Measurements from ENCODE around the gene SLC12A2.

The SLC12A2 gene

DNA sequence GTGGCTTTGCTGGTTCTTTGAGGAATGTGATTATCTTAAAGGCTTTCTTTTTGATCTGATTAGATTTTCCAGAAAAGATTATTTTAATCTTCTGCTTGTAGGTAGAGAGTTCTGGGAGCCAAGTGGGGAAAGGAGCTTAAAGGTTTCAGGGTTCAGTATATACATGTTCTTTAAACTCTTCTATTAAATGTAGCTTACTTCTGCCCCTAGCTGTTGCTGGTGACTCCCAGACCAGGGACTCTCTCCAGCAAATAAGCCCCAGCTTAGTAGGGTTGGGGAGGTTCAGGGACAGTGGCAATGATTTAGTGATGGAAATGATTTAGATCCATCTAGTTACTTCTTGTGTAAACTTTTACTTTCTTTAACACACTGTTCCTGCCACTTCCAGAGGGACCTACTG lies 72.2 kb downstream of the SLC12A2 start:
- Histone ChIP-seq H3K36me3 (ENCODE audit: control insufficient read depth, insufficient read depth, low read length) (peaks cover 9% of the 10 kb centered on the region), H3K27me3 (replicated peaks; ENCODE audit: control insufficient read depth, insufficient read depth, low read length, poor library complexity, severe bottlenecking) (no peaks in the 10 kb centered on the region), H3K4me1 (ENCODE audit: control insufficient read depth, insufficient read depth, low read length, poor library complexity, severe bottlenecking) (no peaks in the 10 kb centered on the region), H3K9me3 (ENCODE audit: control insufficient read depth, low read length) (no peaks in the 10 kb centered on the region), H3K27ac (ENCODE audit: insufficient read depth, low read length, poor library complexity, severe bottlenecking) (no peak overlapping the region), H3K4me3 (ENCODE audit: insufficient read depth, low read depth, low read length, poor library complexity, severe bottlenecking) (no peak overlapping the region)
- DNase-seq, result no peak

DNA sequence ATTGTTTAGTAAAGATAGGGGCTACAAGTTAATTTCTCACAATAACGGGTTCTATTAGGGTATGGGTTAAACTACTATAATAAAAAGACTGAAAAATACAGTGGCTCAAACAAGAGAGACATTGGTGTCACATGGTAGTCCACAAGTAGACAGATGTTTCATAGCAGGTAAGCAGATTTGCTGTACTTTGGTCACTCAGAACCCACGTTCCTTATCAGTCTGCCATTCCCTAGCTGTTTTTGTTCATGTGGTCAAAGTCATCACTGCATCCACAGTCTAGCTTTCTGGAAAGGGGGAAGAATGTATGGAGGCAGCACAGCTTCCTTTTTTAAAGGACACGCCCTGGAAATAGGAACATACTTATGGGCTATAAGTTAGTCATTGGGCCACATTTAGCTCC lies 73.0 kb downstream of the SLC12A2 start:
- Histone ChIP-seq H3K4me1 (ENCODE audit: control insufficient read depth, insufficient read depth, low read length, poor library complexity, severe bottlenecking) (no peaks in the 10 kb centered on the region), H3K27me3 (replicated peaks; ENCODE audit: control insufficient read depth, insufficient read depth, low read length, poor library complexity, severe bottlenecking) (no peaks in the 10 kb centered on the region), H3K4me3 (ENCODE audit: insufficient read depth, low read depth, low read length, poor library complexity, severe bottlenecking) (no peak overlapping the region), H3K27ac (ENCODE audit: insufficient read depth, low read length, poor library complexity, severe bottlenecking) (no peak overlapping the region), H3K36me3 (ENCODE audit: control insufficient read depth, insufficient read depth, low read length) (peaks cover 9% of the 10 kb centered on the region), H3K9me3 (ENCODE audit: control insufficient read depth, low read length) (no peaks in the 10 kb centered on the region)
- DNase-seq, result no peak

GRCh38 chr5:128158342-128158741 lies 74.8 kb downstream of the SLC12A2 start:
- Histone ChIP-seq H3K36me3 (ENCODE audit: control insufficient read depth, insufficient read depth, low read length) (peaks cover 13% of the 10 kb centered on the region), H3K27me3 (replicated peaks; ENCODE audit: control insufficient read depth, insufficient read depth, low read length, poor library complexity, severe bottlenecking) (no peaks in the 10 kb centered on the region), H3K27ac (ENCODE audit: insufficient read depth, low read length, poor library complexity, severe bottlenecking) (no peak overlapping the region), H3K4me1 (ENCODE audit: control insufficient read depth, insufficient read depth, low read length, poor library complexity, severe bottlenecking) (no peaks in the 10 kb centered on the region), H3K9me3 (ENCODE audit: control insufficient read depth, low read length) (no peaks in the 10 kb centered on the region), H3K4me3 (ENCODE audit: insufficient read depth, low read depth, low read length, poor library complexity, severe bottlenecking) (no peak overlapping the region)
- no peak for DNase-seq

DNA sequence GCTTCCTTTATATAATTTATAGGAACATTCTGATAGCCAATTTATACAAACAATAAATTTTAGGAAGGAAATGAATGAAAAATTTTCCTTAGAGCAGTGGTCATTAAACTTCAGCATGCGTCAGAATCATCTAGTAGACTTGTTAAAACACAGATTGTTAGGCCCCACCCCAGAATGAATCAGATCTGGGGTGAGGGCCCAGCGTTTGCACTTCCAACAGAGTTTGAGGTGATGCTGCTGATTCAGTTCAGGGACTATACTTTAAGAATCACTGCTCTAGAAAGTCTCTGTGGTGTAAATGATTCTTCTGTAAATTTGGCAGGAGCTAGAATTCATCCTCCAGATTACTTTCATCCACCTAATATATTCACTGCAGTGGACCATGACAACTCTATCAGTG lies 80.4 kb downstream of the SLC12A2 start:
- Histone ChIP-seq H3K9me3 (ENCODE audit: control insufficient read depth, low read length) (no peaks in the 10 kb centered on the region), H3K4me1 (ENCODE audit: control insufficient read depth, insufficient read depth, low read length, poor library complexity, severe bottlenecking) (no peaks in the 10 kb centered on the region), H3K27me3 (replicated peaks; ENCODE audit: control insufficient read depth, insufficient read depth, low read length, poor library complexity, severe bottlenecking) (no peaks in the 10 kb centered on the region), H3K27ac (ENCODE audit: insufficient read depth, low read length, poor library complexity, severe bottlenecking) (no peak overlapping the region), H3K36me3 (ENCODE audit: control insufficient read depth, insufficient read depth, low read length) (peaks cover 6% of the 10 kb centered on the region), H3K4me3 (ENCODE audit: insufficient read depth, low read depth, low read length, poor library complexity, severe bottlenecking) (no peak overlapping the region)
- DNase-seq, result no peak

- Histone ChIP-seq H3K4me3 (ENCODE audit: insufficient read depth, low read depth, low read length, poor library complexity, severe bottlenecking) (no peak overlapping the region), H3K27ac (ENCODE audit: insufficient read depth, low read length, poor library complexity, severe bottlenecking) (no peak overlapping the region), H3K27me3 (replicated peaks; ENCODE audit: control insufficient read depth, insufficient read depth, low read length, poor library complexity, severe bottlenecking) (no peaks in the 10 kb centered on the region), H3K4me1 (ENCODE audit: control insufficient read depth, insufficient read depth, low read length, poor library complexity, severe bottlenecking) (no peaks in the 10 kb centered on the region), H3K9me3 (ENCODE audit: control insufficient read depth, low read length) (no peaks in the 10 kb centered on the region), H3K36me3 (ENCODE audit: control insufficient read depth, insufficient read depth, low read length) (no peaks in the 10 kb centered on the region)
- no peak for DNase-seq
These were observed 85.9 kb downstream of the SLC12A2 start for GRCh38 chr5:128169401-128170017.

DNA sequence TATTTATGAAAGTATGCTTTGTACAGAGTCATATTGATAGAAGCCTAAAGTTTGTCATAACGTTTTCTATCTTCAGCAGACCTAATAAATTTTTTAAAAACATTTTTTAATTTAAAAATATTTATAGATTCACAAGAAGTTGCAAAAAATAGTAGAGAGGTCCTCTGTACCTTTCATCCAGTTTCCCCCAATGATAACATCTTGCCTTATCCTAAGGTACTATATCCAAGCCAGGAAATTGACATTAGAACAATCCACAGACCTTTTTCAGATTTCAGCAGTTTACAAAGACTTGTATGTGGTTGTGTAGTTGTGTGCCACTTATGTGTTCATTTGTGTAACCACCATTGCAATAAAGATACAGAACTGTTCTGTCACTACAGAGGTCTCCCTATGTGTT lies 88.5 kb downstream of the SLC12A2 start:
- H3K9me3 ChIP-seq (ENCODE audit: control insufficient read depth, low read length), result no peaks in the 10 kb centered on the region
- DNase-seq, result no peak
- no peaks in the 10 kb centered on the region for H3K27me3 ChIP-seq (replicated peaks; ENCODE audit: control insufficient read depth, insufficient read depth, low read length, poor library complexity, severe bottlenecking)
- no peaks in the 10 kb centered on the region for H3K36me3 ChIP-seq (ENCODE audit: control insufficient read depth, insufficient read depth, low read length)
- no peak overlapping the region for H3K27ac ChIP-seq (ENCODE audit: insufficient read depth, low read length, poor library complexity, severe bottlenecking)
- no peaks in the 10 kb centered on the region for H3K4me1 ChIP-seq (ENCODE audit: control insufficient read depth, insufficient read depth, low read length, poor library complexity, severe bottlenecking)
- H3K4me3 ChIP-seq (ENCODE audit: insufficient read depth, low read depth, low read length, poor library complexity, severe bottlenecking), result no peak overlapping the region

GRCh38 chr5:128174951-128175350 lies 91.4 kb downstream of the SLC12A2 start:
- DNase-seq, result no peak
- no peak overlapping the region for H3K4me3 ChIP-seq (ENCODE audit: insufficient read depth, low read depth, low read length, poor library complexity, severe bottlenecking)
- H3K36me3 ChIP-seq (ENCODE audit: control insufficient read depth, insufficient read depth, low read length), result no peaks in the 10 kb centered on the region
- no peaks in the 10 kb centered on the region for H3K9me3 ChIP-seq (ENCODE audit: control insufficient read depth, low read length)
- no peaks in the 10 kb centered on the region for H3K4me1 ChIP-seq (ENCODE audit: control insufficient read depth, insufficient read depth, low read length, poor library complexity, severe bottlenecking)
- H3K27me3 ChIP-seq (replicated peaks; ENCODE audit: control insufficient read depth, insufficient read depth, low read length, poor library complexity, severe bottlenecking), result no peaks in the 10 kb centered on the region
- no peak overlapping the region for H3K27ac ChIP-seq (ENCODE audit: insufficient read depth, low read length, poor library complexity, severe bottlenecking)

DNA sequence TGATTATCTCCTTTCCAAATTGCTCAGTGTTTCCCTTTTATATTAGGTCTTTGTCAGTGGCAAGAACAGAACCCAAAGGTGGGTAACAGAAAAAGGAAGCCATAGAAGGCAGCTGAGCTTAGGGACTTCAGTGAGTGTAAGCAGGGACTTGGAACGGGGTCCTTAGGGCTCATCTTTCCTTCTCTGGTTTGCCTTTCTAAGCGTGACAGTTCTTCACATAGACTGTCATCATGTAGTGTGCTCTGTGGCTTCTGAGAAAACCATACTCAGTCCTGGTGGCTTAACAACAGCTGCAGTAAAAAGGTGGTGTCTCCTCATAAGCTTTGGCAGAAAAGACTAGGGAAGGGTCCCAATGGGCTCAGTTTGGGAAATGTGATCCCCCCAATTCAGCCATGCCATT lies 108.8 kb downstream of the SLC12A2 start:
- H3K27ac ChIP-seq (ENCODE audit: insufficient read depth, low read length, poor library complexity, severe bottlenecking), result no peak overlapping the region
- DNase-seq, result no peak
- H3K27me3 ChIP-seq (replicated peaks; ENCODE audit: control insufficient read depth, insufficient read depth, low read length, poor library complexity, severe bottlenecking), result no peaks in the 10 kb centered on the region
- no peaks in the 10 kb centered on the region for H3K36me3 ChIP-seq (ENCODE audit: control insufficient read depth, insufficient read depth, low read length)
- H3K4me1 ChIP-seq (ENCODE audit: control insufficient read depth, insufficient read depth, low read length, poor library complexity, severe bottlenecking), result peaks cover 10% of the 10 kb centered on the region
- no peak overlapping the region for H3K4me3 ChIP-seq (ENCODE audit: insufficient read depth, low read depth, low read length, poor library complexity, severe bottlenecking)
- no peaks in the 10 kb centered on the region for H3K9me3 ChIP-seq (ENCODE audit: control insufficient read depth, low read length)

DNA sequence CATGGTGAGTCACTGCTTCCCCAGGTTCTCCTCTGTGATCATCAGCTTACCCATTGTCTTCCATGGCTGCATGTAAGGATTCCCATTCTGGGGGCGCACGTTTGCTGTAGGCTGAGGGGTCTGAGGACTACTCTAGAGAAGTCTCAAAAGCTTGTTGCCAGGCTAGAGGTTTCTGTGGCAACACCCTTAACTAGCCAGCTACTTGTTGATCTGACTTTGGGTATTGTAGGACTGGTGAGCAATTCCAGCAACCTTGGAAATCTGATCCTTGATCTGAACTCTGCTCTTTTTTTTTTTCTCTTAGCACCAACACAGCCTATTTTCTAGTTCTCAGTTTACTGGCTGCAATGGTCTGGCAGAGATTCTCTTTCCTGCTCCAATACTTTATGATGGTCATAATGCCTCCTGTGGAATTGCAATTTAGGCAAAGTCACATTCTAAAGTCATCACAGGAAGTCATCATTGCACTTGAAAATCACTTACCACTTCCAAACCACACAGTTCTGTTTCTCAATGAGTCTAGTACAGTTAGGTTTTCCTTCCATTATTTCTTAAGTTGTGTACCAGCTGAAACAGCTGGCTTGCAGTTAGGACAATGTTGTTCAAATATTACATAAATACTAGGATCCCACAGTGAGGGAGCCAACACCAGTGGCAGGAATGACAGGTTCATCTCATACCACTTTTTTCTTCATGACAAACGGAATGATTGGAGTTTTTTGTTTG lies 110.3 kb downstream of the SLC12A2 start:
- Histone ChIP-seq H3K4me3 (ENCODE audit: insufficient read depth, low read depth, low read length, poor library complexity, severe bottlenecking) (no peak overlapping the region), H3K9me3 (ENCODE audit: control insufficient read depth, low read length) (no peaks in the 10 kb centered on the region), H3K36me3 (ENCODE audit: control insufficient read depth, insufficient read depth, low read length) (no peaks in the 10 kb centered on the region), H3K4me1 (ENCODE audit: control insufficient read depth, insufficient read depth, low read length, poor library complexity, severe bottlenecking) (peaks cover 14% of the 10 kb centered on the region), H3K27me3 (replicated peaks; ENCODE audit: control insufficient read depth, insufficient read depth, low read length, poor library complexity, severe bottlenecking) (no peaks in the 10 kb centered on the region), H3K27ac (ENCODE audit: insufficient read depth, low read length, poor library complexity, severe bottlenecking) (no peak overlapping the region)
- no peak for DNase-seq

DNA sequence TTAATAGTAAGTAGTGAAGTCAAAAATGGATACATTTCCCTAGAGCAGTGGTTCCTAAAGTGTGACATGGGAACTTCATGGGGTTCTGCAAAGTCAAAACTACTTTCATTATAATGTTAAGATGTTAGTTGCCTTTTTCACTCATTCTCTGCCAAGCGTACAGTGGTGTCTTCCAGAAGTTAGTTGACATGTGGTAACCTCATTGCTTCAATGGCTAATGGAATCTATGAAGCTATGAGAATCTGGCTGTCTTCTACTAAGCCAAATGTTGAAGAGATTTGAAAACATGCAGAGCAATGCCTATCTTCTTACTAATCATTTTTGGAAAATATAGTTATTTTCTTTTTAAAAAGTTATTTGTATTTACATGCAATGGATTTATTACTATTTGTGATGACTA lies 111.8 kb downstream of the SLC12A2 start:
- H3K27ac ChIP-seq (ENCODE audit: insufficient read depth, low read length, poor library complexity, severe bottlenecking), result no peak overlapping the region
- no peaks in the 10 kb centered on the region for H3K9me3 ChIP-seq (ENCODE audit: control insufficient read depth, low read length)
- H3K4me1 ChIP-seq (ENCODE audit: control insufficient read depth, insufficient read depth, low read length, poor library complexity, severe bottlenecking), result peaks cover 14% of the 10 kb centered on the region
- no peak for DNase-seq
- H3K4me3 ChIP-seq (ENCODE audit: insufficient read depth, low read depth, low read length, poor library complexity, severe bottlenecking), result no peak overlapping the region
- no peaks in the 10 kb centered on the region for H3K27me3 ChIP-seq (replicated peaks; ENCODE audit: control insufficient read depth, insufficient read depth, low read length, poor library complexity, severe bottlenecking)
- no peaks in the 10 kb centered on the region for H3K36me3 ChIP-seq (ENCODE audit: control insufficient read depth, insufficient read depth, low read length)
